PC-9 (cell line): ENCODE data around the gene MTO1.

Source experiments
- CTCF ChIP-seq: fragments of 200-600 bp; sonication (generic); conservative IDR thresholded peaks from 2 replicates; pipeline ENCODE4 v1.6.1; 2017; ENCODE audit warnings: mixed run types, antibody characterized with exemption, mild to moderate bottlenecking, moderate library complexity
- EZH2 ChIP-seq: fragments of 200-600 bp; sonication (generic); IDR thresholded peaks from 2 replicates; pipeline ENCODE4 v1.8.0; 2017; ENCODE audit warnings: antibody characterized with exemption, low read depth

- TF ChIP-seq CTCF (no peak), EZH2 (no peak)
Observed at GRCh38 chr6:73460056-73460455, 1.5 kb upstream of the MTO1 start.
